BE2C (cell line): ENCODE results near the gene NFILZ.

ENCODE experiments used
- DNase-seq: peaks from one replicate; pipeline ENCODE4 v3.0.0-alpha.2; 2020
- H3K27me3 ChIP-seq: fragments of 250-450 bp; sonication (Bioruptor Pico); 2 replicates; pipeline ENCODE4 v1.5.1; 2020; ENCODE audit warnings: mild to moderate bottlenecking
- H3K36me3 ChIP-seq: fragments of 250-450 bp; sonication (Bioruptor Pico); 2 replicates; pipeline ENCODE4 v1.5.1; 2020; ENCODE audit warnings: mild to moderate bottlenecking
- H3K4me1 ChIP-seq: fragments of 250-450 bp; sonication (Bioruptor Pico); 2 replicates; pipeline ENCODE4 v1.5.1; 2020
- H3K4me3 ChIP-seq: 2 replicates; pipeline ENCODE4 v1.5.1; 2011; ENCODE audit warnings: low read depth, low read length
- H3K9me3 ChIP-seq: fragments of 250-450 bp; sonication (Bioruptor Pico); 2 replicates; pipeline ENCODE4 v1.5.1; 2020
- TF ChIP-seq, protein P1 (sequence below): IDR thresholded peaks from 2 replicates; pipeline ENCODE4 v1.5.1; 2012; ENCODE audit warnings: mild to moderate bottlenecking, low read depth, low read length

Gene NFILZ

DNA sequence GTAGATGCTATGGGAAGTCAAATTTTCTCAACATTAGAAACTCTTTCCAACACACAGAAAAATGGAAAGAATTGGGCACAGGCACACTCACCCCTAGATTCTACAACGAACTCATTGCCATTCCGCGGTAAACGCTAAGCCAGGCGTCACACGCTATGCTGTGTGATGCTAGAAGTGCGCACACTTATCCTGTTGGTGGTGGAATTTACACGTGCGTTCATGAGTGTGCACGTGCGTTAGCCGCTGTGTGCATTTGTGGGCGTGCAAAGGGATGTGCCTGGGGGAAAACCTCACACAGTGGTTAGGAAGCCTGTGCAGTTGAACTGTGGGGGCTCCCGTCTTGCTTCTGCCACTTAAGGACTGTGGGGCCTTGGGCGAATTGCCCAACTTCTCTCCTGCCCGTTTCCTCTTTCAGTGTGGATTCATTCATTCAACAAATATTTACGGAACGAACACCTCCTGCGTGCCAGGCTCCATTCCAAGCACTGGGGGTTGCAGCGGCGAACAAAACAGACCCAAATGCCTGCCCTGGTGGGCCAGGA, 7.7 kb downstream of the NFILZ start:
- Histone ChIP-seq H3K9me3 (no peaks in the 10 kb centered on the region), H3K4me1 (no peaks in the 10 kb centered on the region), H3K4me3 (no peak overlapping the region), H3K27me3 (no peaks in the 10 kb centered on the region), H3K36me3 (no peaks in the 10 kb centered on the region)
- DNase-seq: no peak
- TF ChIP-seq, protein P1, sequence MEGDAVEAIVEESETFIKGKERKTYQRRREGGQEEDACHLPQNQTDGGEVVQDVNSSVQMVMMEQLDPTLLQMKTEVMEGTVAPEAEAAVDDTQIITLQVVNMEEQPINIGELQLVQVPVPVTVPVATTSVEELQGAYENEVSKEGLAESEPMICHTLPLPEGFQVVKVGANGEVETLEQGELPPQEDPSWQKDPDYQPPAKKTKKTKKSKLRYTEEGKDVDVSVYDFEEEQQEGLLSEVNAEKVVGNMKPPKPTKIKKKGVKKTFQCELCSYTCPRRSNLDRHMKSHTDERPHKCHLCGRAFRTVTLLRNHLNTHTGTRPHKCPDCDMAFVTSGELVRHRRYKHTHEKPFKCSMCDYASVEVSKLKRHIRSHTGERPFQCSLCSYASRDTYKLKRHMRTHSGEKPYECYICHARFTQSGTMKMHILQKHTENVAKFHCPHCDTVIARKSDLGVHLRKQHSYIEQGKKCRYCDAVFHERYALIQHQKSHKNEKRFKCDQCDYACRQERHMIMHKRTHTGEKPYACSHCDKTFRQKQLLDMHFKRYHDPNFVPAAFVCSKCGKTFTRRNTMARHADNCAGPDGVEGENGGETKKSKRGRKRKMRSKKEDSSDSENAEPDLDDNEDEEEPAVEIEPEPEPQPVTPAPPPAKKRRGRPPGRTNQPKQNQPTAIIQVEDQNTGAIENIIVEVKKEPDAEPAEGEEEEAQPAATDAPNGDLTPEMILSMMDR: no peak

DNA sequence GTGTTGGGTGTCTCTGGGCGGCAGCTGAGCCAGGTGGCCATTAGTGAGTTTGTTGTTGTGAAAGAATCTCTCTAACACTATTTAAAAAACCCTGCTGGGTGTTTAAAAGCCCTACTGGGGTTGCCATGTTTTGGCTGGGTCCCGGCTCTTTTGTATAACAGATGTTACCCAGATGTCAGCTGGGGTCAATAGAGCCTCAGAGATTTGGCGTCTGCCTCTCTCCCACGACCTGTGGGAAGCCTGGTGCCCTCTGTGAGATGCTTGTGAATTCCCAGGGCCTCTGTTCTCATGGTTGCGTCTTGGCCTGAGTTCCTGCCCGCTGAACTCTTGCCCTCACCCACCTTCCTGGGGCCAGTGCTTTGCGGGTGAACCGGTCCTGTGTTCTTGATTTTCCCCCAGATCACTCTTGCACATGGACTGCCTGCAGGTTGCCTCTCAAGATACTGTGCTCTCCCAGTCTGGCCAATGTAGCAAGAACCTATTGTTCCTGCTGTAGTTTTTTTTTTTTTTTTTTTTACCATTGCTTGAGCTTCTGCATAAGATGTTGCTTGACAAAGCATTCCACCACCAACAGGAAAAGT, 9.5 kb downstream of the NFILZ start:
- no peaks in the 10 kb centered on the region for H3K4me1 ChIP-seq
- H3K27me3 ChIP-seq: no peaks in the 10 kb centered on the region
- DNase-seq: no peak
- no peaks in the 10 kb centered on the region for H3K36me3 ChIP-seq
- TF ChIP-seq, protein P1: no peak
- H3K4me3 ChIP-seq: no peak overlapping the region
- no peaks in the 10 kb centered on the region for H3K9me3 ChIP-seq

DNA sequence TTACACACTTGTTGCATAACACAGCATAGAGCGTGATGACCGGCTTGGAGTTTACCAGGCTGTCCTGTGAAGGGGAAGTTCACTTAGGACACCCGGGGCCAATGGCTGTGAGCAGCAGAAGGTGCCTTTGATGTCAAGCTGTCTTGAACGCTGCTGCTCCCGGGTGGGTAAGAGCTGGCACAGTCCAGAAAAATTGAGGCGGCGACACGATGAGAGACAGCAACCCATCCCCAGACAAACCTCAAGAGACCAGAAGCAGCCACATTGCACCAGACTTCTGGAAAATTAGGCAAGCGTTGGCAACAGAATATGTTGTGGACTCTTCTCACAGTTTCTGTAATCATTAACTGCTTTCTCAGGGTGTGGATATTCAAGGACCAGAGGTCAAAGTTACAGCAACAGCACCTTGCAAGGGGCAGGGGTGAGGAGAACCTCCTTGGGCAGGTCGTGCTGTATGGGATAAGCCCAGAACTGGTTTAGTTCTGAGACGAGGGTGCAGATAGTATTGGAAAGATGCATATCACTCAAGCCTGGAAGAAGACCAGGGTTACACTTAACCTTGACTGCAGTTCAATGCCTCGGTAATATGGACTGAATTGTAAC, 10.1 kb downstream of the NFILZ start:
- no peak for DNase-seq
- Histone ChIP-seq H3K4me3 (no peak overlapping the region), H3K27me3 (no peaks in the 10 kb centered on the region), H3K36me3 (no peaks in the 10 kb centered on the region), H3K4me1 (no peaks in the 10 kb centered on the region), H3K9me3 (no peaks in the 10 kb centered on the region)
- TF ChIP-seq, protein P1: no peak

DNA sequence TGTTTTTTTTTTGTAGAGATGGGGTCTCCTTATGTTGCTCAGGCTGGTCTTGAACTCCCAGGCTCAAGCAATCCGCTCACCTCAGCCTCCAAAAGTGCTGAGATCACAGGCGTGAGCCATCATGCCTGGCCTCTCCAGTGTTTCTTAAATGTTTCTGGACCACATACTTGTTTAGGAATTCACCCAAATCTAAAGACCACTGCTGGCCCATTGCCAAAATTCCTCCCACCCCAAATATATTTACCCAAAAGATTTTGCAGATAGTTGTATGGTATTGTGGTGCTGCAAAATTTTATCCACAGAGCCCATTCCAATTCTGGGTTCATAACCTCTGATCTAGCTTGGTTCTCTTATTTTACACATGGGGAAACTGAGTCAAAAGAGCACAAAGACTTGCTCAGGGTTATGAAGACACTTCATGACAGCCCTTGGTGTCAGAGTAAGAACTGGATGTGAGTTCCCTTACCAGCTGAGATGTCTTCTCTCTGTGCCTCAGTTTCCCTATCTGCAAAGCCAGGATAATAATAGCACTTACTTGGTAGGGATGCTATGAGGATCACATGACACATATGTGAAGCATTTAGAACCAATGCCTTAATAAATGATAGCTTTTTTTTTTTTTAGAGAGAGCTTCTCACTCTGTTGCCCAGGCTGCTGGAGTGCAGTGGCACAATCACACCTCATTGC, 10.9 kb downstream of the NFILZ start:
- H3K36me3 ChIP-seq: no peaks in the 10 kb centered on the region
- no peaks in the 10 kb centered on the region for H3K27me3 ChIP-seq
- no peaks in the 10 kb centered on the region for H3K9me3 ChIP-seq
- no peaks in the 10 kb centered on the region for H3K4me1 ChIP-seq
- TF ChIP-seq, protein P1: no peak
- no peak overlapping the region for H3K4me3 ChIP-seq
- no peak for DNase-seq

GRCh38 chr19:8641908-8642547, 11.6 kb downstream of the NFILZ start:
- Histone ChIP-seq H3K4me1 (no peaks in the 10 kb centered on the region), H3K9me3 (no peaks in the 10 kb centered on the region), H3K36me3 (no peaks in the 10 kb centered on the region), H3K27me3 (no peaks in the 10 kb centered on the region), H3K4me3 (no peak overlapping the region)
- DNase-seq: no peak
- TF ChIP-seq, protein P1: peak; percentile 37; the same call in 1 of the 2 replicates
